GM21528 (cell line): ENCODE results near the gene USE1.
"Not testable (repeated sequence)": the region's sequence is repeated elsewhere in the genome, so short reads cannot be mapped to it uniquely, and the experiment has no call there.

Experiments used
- ATAC-seq: cut with Tn5 transposase; IDR thresholded peaks from one replicate; pipeline ENCODE4 v1.9.1; 2021; ENCODE audit warnings: mild to moderate bottlenecking, moderate library complexity; ENCODE audit not compliant: unreplicated experiment, low FRiP score

The USE1 gene

DNA sequence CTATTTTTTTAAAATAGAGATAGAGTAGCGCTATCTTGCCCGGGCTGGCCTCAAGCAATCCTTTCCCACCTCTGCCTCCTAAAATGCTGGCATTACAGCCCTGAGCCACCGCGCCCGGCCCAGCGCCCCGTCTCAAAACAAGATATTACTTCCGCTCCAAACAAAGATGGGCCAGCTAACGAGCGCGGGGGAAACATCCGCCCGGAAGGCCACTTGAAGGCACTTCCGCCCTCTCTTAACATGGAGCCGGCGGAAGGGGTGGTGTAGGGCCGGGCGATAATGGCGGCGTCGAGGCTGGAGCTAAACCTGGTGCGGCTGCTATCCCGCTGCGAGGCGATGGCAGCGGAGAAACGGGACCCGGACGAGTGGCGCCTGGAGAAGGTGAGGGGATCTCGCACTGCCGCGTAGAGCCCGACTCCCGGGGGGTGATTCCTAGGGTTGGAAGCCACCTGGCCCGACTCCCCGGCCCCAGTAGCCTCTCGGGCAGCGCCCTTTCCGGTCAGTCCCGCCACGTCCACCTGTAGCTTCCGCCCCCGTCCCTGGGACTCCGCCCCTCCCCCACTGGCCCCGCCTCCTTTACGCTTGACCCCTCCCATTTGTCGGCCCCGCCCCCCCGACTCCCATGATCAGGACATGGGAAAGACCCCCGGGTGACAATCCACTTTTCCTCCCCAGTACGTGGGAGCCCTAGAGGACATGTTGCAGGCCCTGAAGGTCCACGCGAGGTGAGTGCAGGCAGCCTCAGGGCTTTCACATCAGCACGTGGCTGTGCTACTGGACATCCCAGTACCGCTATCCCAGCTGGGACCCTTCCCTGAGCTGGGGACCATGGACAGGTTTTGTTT, at the start of gene USE1:
TSS of gene USE1 (plus strand) at position 231 of the 845 bp plus-strand sequence. CDS start at position 280, 49 bp downstream.
- ATAC-seq = no peak

DNA sequence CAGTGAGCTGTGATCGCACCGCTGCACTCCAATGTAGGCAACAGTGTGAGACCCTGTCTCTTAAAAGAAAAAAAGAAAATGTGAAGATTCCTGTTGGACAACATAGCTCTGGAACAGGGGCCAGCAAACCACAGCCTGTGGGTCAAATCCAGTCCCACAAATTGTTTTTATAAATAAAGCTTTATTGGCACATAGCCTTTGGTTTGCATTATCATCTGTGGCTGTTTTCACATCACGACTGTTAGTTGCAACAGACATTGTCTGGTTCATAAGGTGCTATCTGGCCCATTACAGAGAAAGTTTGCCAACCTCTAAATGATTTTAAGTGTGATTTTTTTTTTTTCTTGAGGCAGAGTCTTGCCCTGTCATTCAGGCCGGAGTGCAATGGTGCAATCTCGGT, 49.4 kb upstream of the USE1 start:
- ATAC-seq = no peak

DNA sequence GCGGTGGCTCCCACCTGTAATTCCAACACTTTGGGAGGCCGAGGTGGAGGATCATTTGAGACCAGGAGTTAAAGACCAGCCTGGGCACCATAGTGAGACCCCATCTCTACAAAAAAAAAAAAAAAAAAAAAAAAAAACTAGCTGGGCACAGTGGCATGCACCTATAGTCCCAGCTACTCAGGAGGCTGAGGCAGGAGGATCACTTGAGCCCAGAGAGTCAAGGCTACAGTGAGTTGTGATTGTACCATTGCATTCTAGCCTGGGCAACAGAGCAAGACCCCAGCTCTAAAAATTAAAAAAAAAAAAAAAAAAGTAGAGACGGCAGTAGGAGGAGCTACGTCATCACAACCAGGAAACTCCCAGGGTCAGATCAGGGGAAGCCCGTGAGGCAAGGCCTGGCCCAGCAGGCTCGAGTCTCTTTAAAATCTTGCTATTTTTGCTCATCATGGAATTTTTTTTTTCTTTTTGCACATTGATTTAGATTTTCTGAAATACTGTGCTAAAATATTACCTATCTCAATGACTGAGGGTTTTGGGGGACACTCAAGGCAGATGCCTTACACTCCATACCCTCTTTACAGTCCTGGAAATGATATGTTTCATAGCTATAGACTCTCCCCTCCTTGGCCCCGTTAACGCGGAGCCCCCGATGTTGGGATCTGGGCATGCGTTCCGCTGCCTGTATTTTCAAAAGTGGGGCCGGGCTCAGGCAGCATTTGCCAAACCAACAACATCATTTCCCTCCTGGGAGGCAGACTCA, 44.4 kb upstream of the USE1 start:
- no peak for ATAC-seq

DNA sequence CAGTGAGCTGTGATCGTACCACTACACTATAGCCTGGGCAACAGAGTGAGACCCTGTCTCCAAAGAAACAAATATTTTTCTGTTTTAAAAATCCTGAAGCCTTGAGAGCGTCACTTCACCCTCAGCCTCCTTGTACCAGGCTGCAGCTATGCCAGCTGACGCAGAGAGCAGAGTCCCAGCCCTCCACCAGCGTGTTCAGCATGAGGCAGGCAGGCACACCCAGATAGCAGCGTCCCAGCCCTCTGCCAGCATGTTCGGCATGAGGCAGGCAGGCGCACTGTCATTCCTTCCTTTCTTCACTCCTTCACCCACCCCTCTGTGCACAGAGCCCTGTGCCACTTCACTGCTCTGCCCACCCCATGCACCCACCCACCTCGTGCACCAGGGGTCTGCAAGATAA, 43.3 kb upstream of the USE1 start:
- ATAC-seq = no peak

- no peak for ATAC-seq
Observed at GRCh38 chr19:17172624-17173345, 42.4 kb upstream of the USE1 start.

GRCh38 chr19:17178291-17178690, 36.9 kb upstream of the USE1 start:
- no peak for ATAC-seq

DNA sequence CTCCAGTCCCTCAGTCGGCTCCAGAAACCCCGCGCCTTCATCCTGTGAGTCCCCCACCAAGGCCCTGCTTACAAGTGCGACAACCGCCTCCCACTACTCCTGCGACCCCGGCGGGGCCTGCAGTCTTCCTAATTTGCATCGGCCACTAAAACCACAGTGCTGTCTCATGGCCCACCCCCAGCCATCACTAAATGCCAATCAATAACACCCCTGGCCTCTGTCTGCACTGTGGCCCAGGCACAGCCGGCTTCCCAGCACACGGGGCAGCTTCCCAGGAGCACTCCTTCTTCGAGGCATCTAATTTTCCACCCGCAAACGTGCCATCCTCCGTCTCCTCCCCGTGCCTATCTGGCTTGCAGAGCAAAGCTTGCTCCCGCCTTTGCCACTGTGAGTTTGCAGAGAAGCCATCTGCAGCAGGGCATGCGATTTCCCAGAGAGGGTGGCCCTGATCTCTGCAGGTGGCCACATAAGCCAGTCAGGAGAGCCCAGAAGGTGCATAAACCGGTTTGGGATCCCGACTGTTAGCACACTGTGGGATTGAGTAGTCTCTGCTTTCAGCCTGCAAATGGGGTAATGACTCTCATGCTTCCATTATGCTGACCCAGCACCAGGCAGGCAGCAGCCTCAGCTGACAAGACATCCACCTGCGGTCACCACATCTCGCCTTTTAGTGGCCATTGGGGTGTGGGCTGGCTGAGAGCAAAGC, 34.0 kb upstream of the USE1 start:
- no peak for ATAC-seq

- no peak for ATAC-seq
Observed at GRCh38 chr19:17183271-17183761, 31.8 kb upstream of the USE1 start.

GRCh38 chr19:17183858-17184321, 31.3 kb upstream of the USE1 start:
- ATAC-seq = no peak

GRCh38 chr19:17184371-17184841, 30.8 kb upstream of the USE1 start:
- no peak for ATAC-seq

DNA sequence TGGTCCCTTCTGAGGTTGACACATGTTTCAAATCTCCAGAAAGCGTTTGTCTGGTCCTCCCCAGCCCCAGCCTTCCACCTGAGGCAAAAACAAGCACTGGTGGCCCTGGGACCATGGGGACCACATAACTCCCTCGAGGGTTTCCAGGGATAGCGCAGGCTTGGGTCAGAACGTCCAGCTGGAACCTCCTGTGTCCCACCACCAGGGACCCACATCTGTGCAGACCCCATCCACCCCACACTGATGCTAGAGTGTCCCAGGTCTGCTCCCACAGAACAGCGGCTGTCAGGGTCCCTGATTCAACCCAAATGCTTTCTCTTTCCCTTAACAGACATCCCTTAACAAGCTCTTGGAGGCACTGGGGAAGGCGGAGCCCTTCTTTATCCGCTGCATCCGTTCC, 29.6 kb upstream of the USE1 start:
- ATAC-seq = no peak

- not testable (repeated sequence) for ATAC-seq
Observed at GRCh38 chr19:17191736-17192135, 23.4 kb upstream of the USE1 start.

GRCh38 chr19:17192751-17193150, 22.4 kb upstream of the USE1 start:
- ATAC-seq = no peak

DNA sequence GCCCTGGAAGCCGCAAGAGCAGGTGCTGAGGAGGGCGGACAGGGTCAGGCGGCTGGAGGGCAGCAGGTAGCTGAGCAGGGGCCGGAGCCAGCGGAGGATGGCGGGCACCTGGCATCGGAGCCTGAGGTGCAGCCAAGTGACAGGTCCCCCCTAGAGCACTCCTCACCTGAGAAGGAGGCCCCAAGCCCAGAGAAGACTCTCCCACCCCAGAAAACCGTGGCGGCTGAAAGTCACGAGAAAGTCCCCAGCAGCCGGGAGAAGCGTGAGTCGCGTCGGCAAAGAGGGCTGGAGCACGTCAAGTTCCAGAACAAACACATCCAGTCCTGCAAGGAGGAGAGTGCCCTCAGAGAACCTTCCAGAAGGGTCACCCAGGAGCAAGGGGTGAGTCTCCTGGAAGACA, 20.5 kb upstream of the USE1 start:
- no peak for ATAC-seq

GRCh38 chr19:17195106-17195505, 20.1 kb upstream of the USE1 start:
- ATAC-seq = no peak

- ATAC-seq = no peak
Observed at GRCh38 chr19:17196610-17197009, 18.5 kb upstream of the USE1 start.

- ATAC-seq = no peak
Observed at GRCh38 chr19:17197666-17198065, 17.5 kb upstream of the USE1 start.

DNA sequence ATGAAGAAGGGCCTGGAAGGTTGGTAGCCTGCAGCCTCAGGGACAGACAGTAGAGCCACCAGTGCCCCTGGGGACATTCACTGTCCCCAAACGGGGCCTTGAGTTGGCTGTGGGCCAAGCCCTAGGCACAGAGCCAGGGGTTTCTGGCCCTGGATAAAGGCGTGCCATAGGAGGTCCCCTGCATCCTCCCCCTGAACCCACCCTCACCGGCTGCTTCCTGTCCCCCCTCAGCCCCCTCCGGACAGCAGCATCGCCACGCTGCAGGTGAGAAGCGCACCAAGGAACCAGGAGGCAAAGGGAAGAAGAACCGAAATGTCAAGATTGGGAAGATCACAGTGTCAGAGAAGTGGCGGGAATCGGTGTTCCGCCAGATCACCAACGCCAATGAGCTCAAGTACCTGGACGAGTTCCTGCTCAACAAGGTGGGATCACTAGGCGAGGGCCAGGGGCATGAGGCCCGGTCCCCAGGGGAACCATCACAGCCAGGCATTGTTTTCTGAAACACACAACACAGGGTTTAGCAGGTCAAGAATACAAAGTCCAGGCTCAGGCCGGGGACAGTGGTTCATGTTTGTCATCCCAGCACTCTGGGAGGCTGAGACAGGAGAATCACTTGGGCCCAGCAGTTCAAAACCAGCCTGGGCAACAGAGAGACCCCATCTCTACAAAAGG, 14.6 kb upstream of the USE1 start:
- ATAC-seq = no peak

DNA sequence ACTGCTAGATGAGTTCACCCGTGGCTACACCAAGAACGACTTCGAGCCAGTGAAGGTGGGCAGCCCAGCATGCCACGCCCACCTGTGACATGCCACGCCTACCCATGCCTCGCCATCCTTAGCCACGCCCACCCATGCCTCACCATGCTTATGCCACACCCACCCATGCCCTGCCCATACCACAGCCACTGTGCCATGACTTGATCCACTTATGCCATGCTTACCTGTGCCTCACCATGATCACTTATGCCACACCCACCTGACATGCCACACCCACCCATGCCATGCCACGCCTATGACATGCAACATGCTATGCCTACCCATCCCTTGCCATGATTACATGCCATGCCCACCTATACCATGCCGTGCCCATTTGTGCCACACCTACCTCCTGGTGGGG, 12.9 kb upstream of the USE1 start:
- ATAC-seq = no peak

- no peak for ATAC-seq
Observed at GRCh38 chr19:17202713-17203112, 12.4 kb upstream of the USE1 start.
